MM.1S (cell line): ENCODE measurements around the gene AUH.

Experiments used
- EZH2phosphoT487 ChIP-seq: fragments of 300-600 bp; sonication (generic); IDR thresholded peaks from 2 replicates; pipeline ENCODE4 v1.6.1; 2018; ENCODE audit warnings: antibody characterized with exemption, low read length
- TF ChIP-seq, protein P1 (sequence below): fragments of 300-600 bp; sonication (generic); IDR thresholded peaks from 2 replicates; pipeline ENCODE4 v1.5.1; 2016; ENCODE audit warnings: antibody characterized with exemption, low read length, mixed read lengths

- TF ChIP-seq, protein P1, sequence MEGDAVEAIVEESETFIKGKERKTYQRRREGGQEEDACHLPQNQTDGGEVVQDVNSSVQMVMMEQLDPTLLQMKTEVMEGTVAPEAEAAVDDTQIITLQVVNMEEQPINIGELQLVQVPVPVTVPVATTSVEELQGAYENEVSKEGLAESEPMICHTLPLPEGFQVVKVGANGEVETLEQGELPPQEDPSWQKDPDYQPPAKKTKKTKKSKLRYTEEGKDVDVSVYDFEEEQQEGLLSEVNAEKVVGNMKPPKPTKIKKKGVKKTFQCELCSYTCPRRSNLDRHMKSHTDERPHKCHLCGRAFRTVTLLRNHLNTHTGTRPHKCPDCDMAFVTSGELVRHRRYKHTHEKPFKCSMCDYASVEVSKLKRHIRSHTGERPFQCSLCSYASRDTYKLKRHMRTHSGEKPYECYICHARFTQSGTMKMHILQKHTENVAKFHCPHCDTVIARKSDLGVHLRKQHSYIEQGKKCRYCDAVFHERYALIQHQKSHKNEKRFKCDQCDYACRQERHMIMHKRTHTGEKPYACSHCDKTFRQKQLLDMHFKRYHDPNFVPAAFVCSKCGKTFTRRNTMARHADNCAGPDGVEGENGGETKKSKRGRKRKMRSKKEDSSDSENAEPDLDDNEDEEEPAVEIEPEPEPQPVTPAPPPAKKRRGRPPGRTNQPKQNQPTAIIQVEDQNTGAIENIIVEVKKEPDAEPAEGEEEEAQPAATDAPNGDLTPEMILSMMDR, result no peak
- no peak for TF ChIP-seq EZH2phosphoT487
Measured at GRCh38 chr9:91345978-91346377, 15.7 kb downstream of the AUH start.
